OCI-LY1 (cell line): ENCODE results near the gene ANKRD65.

ENCODE experiments used
- CTCF ChIP-seq: fragments of 200-600 bp; sonication (generic), shearing (Covaris generic); IDR thresholded peaks from 2 replicates; pipeline ENCODE4 v1.5.1; 2017; ENCODE audit warnings: mild to moderate bottlenecking, antibody characterized with exemption, low read length, moderate library complexity, mixed read lengths
- EZH2 ChIP-seq: fragments of 200-600 bp; sonication (generic), shearing (Covaris generic); IDR thresholded peaks from 2 replicates; pipeline ENCODE4 v1.8.0; 2017; ENCODE audit warnings: borderline replicate concordance, mixed run types, mild to moderate bottlenecking, antibody characterized with exemption, low read length, moderate library complexity, mixed read lengths

- TF ChIP-seq CTCF (no peak), EZH2 (no peak)
These were observed 7.1 kb upstream of the ANKRD65 start for GRCh38 chr1:1428174-1428573.
